A673 (cell line): ENCODE data around the gene RPS6KA6. TPM values are rescaled to one million over a fixed set of nuclear protein-coding genes. Genes with fewer than 3 reads are reported as not detected.
"Not testable (repeated sequence)": the region's sequence is repeated elsewhere in the genome, so short reads cannot be mapped to it uniquely, and the experiment has no call there.

Experiments
- BruUV-seq: library from RNA; stranded (reverse); fragments of 400-500 nt; replicated peaks from 2 replicates; lab custom pipeline; 2021; lab: Mats Ljungman, UMichigan
- CTCF ChIA-PET: fragments of 300-600 bp; sonication (Branson Sonifier 250); formaldehyde crosslinking; loops from one replicate; lab custom pipeline; 2022; ENCODE audit warnings: antibody characterized with exemption; lab: Charles Lee
- POLR2A ChIA-PET: fragments of 300-600 bp; sonication (Branson Sonifier 250); formaldehyde crosslinking; loops from one replicate; lab custom pipeline; 2022; ENCODE audit warnings: antibody characterized with exemption; ENCODE audit not compliant: low non-redundant PET; lab: Charles Lee
- DNase-seq: peaks from one replicate; pipeline ENCODE4 v3.0.0-alpha.2; 2015; ENCODE audit warnings: low spot score
- H3K27ac ChIP-seq: fragments of 200-600 bp; sonication (generic); 2 replicates; pipeline ENCODE4 v1.5.1; 2016; ENCODE audit warnings: mixed run types, low read depth, mild to moderate bottlenecking, mixed read lengths, antibody characterized with exemption, low read length; ENCODE audit not compliant: poor library complexity, severe bottlenecking
- H3K27me3 ChIP-seq: fragments of 200-600 bp; sonication (generic); replicated peaks from 2 replicates; pipeline ENCODE4 v1.6.1; 2017; ENCODE audit warnings: mixed run types, low read depth, mild to moderate bottlenecking, mixed read lengths, antibody characterized with exemption, low read length; ENCODE audit not compliant: insufficient read depth, poor library complexity
- H3K36me3 ChIP-seq: fragments of 200-600 bp; sonication (generic); 2 replicates; pipeline ENCODE4 v1.6.1; 2016; ENCODE audit warnings: mixed run types, mild to moderate bottlenecking, mixed read lengths, antibody characterized with exemption, low read length; ENCODE audit not compliant: insufficient read depth, poor library complexity, severe bottlenecking
- H3K4me1 ChIP-seq: fragments of 200-600 bp; sonication (generic); 2 replicates; pipeline ENCODE4 v1.6.1; 2017; ENCODE audit warnings: mixed run types, mild to moderate bottlenecking, mixed read lengths, antibody characterized with exemption, low read length; ENCODE audit not compliant: insufficient read depth, poor library complexity, severe bottlenecking
- H3K4me3 ChIP-seq: fragments of 200-600 bp; sonication (generic); 2 replicates; pipeline ENCODE4 v1.5.1; 2016; ENCODE audit warnings: low read depth, mixed run types, mild to moderate bottlenecking, mixed read lengths, low read length; ENCODE audit not compliant: poor library complexity, severe bottlenecking
- H3K9me3 ChIP-seq: fragments of 200-600 bp; sonication (generic); 2 replicates; pipeline ENCODE4 v1.6.1; 2016; ENCODE audit warnings: mixed run types, low read depth, mild to moderate bottlenecking, mixed read lengths, antibody characterized with exemption, low read length; ENCODE audit not compliant: poor library complexity, severe bottlenecking
- EZH2 ChIP-seq: fragments of 200-600 bp; sonication (generic); IDR thresholded peaks from 2 replicates; pipeline ENCODE4 v1.6.1; 2017; ENCODE audit warnings: borderline replicate concordance, low read depth, mild to moderate bottlenecking, mixed read lengths, antibody characterized with exemption, low read length; ENCODE audit not compliant: poor library complexity, severe bottlenecking
- intact Hi-C: fragments of 100-400 bp; cut with micrococcal nuclease; formaldehyde crosslinking; loops from one replicate; pipeline ENCODE4 v1.10.0; 2022; ENCODE audit not compliant: unreplicated experiment
- total RNA-seq: library from RNA; stranded (reverse); gene quantifications from 2 replicates; pipeline ENCODE4 v1.2.3, GENCODE V29; 2021
- TF ChIP-seq, protein P1 (sequence below): fragments of 300-800, 200-600 bp; sonication (generic); conservative IDR thresholded peaks from 2 replicates; pipeline ENCODE4 v1.5.1; 2017; ENCODE audit warnings: low read depth, mild to moderate bottlenecking, antibody characterized with exemption, low read length, moderate library complexity, mixed read lengths

RPS6KA6 gene
- total RNA-seq, 1 experiment from 2014 or later = not detected

DNA sequence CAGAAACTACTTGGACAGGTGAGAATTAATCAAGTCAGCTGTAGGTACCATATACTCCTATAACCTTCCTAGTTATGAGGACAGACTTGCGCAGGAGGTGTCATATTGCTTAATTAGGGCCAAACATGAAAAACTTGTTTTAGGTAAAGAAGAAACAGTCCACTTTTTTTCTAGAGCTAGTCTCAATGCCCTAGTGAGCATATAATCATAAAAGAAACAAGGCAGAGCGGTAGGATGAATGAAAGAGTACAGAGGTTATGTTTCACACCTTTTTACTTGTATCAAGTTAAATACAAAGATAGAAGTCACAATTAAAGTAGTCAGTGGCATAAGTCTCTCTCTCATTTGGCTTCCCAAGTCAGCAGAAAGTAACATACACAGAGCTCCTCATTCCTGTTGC is 88.9 kb downstream of the RPS6KA6 start:
- TF ChIP-seq, protein P1, sequence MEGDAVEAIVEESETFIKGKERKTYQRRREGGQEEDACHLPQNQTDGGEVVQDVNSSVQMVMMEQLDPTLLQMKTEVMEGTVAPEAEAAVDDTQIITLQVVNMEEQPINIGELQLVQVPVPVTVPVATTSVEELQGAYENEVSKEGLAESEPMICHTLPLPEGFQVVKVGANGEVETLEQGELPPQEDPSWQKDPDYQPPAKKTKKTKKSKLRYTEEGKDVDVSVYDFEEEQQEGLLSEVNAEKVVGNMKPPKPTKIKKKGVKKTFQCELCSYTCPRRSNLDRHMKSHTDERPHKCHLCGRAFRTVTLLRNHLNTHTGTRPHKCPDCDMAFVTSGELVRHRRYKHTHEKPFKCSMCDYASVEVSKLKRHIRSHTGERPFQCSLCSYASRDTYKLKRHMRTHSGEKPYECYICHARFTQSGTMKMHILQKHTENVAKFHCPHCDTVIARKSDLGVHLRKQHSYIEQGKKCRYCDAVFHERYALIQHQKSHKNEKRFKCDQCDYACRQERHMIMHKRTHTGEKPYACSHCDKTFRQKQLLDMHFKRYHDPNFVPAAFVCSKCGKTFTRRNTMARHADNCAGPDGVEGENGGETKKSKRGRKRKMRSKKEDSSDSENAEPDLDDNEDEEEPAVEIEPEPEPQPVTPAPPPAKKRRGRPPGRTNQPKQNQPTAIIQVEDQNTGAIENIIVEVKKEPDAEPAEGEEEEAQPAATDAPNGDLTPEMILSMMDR = no peak
- TF ChIP-seq EZH2 = no peak
- Histone ChIP-seq H3K27ac (no peak overlapping the region), H3K4me1 (no peaks in the 10 kb centered on the region), H3K27me3 (no peaks in the 10 kb centered on the region), H3K9me3 (peaks cover 4% of the 10 kb centered on the region), H3K4me3 (no peak overlapping the region), H3K36me3 (no peaks in the 10 kb centered on the region)
- intact Hi-C loops = no loop called here
- BruUV-seq = no TSS peak
- no peak for DNase-seq
- CTCF ChIA-PET = no interaction called here
- POLR2A ChIA-PET = no interaction called here

DNA sequence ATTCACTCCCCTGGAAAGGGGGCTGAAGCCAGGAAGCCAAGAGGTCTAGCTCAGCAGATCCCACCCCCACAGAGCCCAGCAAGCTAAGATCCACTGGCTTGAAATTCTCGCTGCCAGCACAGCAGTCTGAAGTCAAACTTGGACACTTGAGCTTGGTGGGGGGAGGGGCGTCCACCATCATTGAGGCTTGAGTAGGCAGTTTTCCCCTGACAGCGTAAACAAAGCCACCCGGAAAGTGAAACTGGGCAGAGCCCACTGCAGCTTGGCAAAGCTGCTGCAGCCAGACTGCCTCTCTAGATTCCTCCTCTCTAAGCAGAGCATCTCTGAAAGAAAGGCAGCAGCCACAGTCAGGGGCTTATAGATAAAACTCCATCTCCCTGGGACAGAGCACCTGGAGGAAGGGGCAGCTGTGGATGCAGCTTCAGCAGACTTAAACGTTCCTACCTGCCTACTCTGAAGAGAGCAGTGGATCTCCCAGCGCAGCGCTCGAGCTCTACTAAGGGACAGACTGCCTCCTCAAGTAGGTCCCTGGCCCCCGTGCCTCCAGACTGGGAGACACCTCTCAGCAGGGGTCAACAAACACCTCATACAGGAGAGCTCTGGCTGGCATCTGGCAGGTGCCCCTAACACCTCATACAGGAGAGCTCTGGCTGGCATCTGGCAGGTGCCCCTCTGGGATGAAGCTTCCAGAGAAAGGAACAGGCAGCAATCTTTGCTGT is 108.4 kb downstream of the RPS6KA6 start:
- H3K4me1 ChIP-seq, H3K4me3 ChIP-seq, H3K27ac ChIP-seq, BruUV-seq, H3K36me3 ChIP-seq, intact Hi-C loops, CTCF ChIA-PET, DNase-seq, H3K9me3 ChIP-seq, H3K27me3 ChIP-seq, POLR2A ChIA-PET: not testable (repeated sequence)

DNA sequence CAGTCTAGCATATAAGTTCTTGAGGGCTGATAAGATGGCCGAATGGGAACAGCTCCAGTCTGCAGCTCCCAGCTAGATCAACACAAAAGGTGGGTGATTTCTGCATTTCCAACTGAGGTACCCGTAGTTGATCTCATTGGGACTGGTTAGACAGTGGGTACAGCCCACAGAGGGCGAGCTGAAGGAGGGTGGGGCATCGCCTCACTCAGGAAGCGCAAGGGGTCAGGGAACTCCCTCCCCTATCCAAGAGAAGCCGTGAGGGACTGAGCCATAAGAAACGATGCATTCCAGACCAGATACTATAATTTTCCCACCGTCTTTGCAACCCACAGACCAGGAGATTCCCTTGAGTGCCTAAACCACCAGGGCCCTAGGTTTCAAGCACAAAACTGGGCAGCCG is 109.0 kb downstream of the RPS6KA6 start:
- no peaks in the 10 kb centered on the region for H3K27me3 ChIP-seq
- H3K9me3 ChIP-seq = no peaks in the 10 kb centered on the region
- intact Hi-C loops = no loop called here
- H3K36me3 ChIP-seq = no peaks in the 10 kb centered on the region
- ChIA-PET CTCF (no interaction called here), POLR2A (no interaction called here)
- no peak overlapping the region for H3K27ac ChIP-seq
- no peak overlapping the region for H3K4me3 ChIP-seq
- H3K4me1 ChIP-seq = no peaks in the 10 kb centered on the region
- BruUV-seq = no TSS peak
- TF ChIP-seq, protein P1 = no peak
- no peak for TF ChIP-seq EZH2
- DNase-seq = no peak

DNA sequence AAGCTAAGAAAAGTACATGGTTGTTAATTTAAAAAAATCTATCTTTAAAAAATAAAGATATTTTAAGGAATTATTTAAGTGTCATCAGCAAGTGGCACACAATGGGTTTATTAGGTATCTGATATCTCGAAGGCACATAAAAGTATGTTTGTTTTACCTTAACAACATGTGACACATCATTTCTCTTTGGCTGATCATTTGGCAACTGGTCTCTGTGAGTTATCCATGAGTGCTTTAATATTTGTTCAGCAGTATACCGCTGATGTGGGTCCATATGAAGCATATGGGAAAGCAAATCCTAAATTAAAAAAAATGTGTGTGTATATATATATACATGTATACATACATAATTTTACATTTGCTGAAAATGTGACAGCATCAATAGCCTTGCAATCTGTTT is 123.2 kb downstream of the RPS6KA6 start:
- POLR2A ChIA-PET = no interaction called here
- BruUV-seq = no TSS peak
- CTCF ChIA-PET = no interaction called here
- Histone ChIP-seq H3K27me3 (no peaks in the 10 kb centered on the region), H3K4me3 (no peak overlapping the region), H3K9me3 (peaks cover 4% of the 10 kb centered on the region), H3K27ac (no peak overlapping the region), H3K36me3 (no peaks in the 10 kb centered on the region), H3K4me1 (no peaks in the 10 kb centered on the region)
- TF ChIP-seq, protein P1 = no peak
- no peak for TF ChIP-seq EZH2
- intact Hi-C loops = no loop called here
- no peak for DNase-seq
